ENCODE data around the gene CBARP.

Gene CBARP

GRCh38 chr19:1265615-1266128 lies 27.9 kb upstream of the CBARP start:
- DNase-seq (ENCODE audit: low read depth), result no peak

GRCh38 chr19:1264801-1265614 lies 27.2 kb upstream of the CBARP start:
- DNase-seq (ENCODE audit: low read depth), result no peak

- DNase-seq (ENCODE audit: low read depth), result no peak
Observed at GRCh38 chr19:1263188-1263587, 25.4 kb upstream of the CBARP start.

GRCh38 chr19:1262623-1263123 lies 24.9 kb upstream of the CBARP start:
- DNase-seq (ENCODE audit: low read depth), result no peak

- DNase-seq (ENCODE audit: low read depth), result no peak
Observed at GRCh38 chr19:1261798-1262622, 24.2 kb upstream of the CBARP start.

GRCh38 chr19:1261538-1261797 lies 23.7 kb upstream of the CBARP start:
- DNase-seq (ENCODE audit: low read depth), result no peak

GRCh38 chr19:1260749-1261537 lies 23.1 kb upstream of the CBARP start:
- DNase-seq (ENCODE audit: low read depth), result peak; percentile 98

GRCh38 chr19:1259876-1260748 lies 22.3 kb upstream of the CBARP start:
- DNase-seq (ENCODE audit: low read depth), result no peak

GRCh38 chr19:1259206-1259875 lies 21.5 kb upstream of the CBARP start:
- DNase-seq (ENCODE audit: low read depth), result peak; percentile 62

- no peak for DNase-seq (ENCODE audit: low read depth)
Observed at GRCh38 chr19:1258707-1259205, 21.0 kb upstream of the CBARP start.

- no peak for DNase-seq (ENCODE audit: low read depth)
Observed at GRCh38 chr19:1258163-1258492, 20.3 kb upstream of the CBARP start.

GRCh38 chr19:1257475-1258162 lies 19.8 kb upstream of the CBARP start:
- no peak for DNase-seq (ENCODE audit: low read depth)

GRCh38 chr19:1256646-1257474 lies 19.1 kb upstream of the CBARP start:
- DNase-seq (ENCODE audit: low read depth), result no peak

GRCh38 chr19:1255186-1256161 lies 17.7 kb upstream of the CBARP start:
- DNase-seq (ENCODE audit: low read depth), result no peak

- DNase-seq (ENCODE audit: low read depth), result no peak
Observed at GRCh38 chr19:1254530-1255185, 16.9 kb upstream of the CBARP start.

GRCh38 chr19:1254081-1254527 lies 16.3 kb upstream of the CBARP start:
- no peak for DNase-seq (ENCODE audit: low read depth)

- DNase-seq (ENCODE audit: low read depth), result no peak
Observed at GRCh38 chr19:1253514-1254080, 15.8 kb upstream of the CBARP start.
